Endothelial cell of umbilical vein (primary cell): ENCODE measurements around the gene SMOC1.

Experiments
- CTCF ChIP-seq, 2 donors: IDR thresholded peaks; 1 replicate in 1 of 2; 2 replicates in 1 of 2; pipeline ENCODE4 v1.5.1; 2011; ENCODE audit warnings: low read length in 2 of 2, mild to moderate bottlenecking in 2 of 2, moderate library complexity in 2 of 2, control low read depth in 1 of 2, inconsistent platforms in 1 of 2, low read depth in 1 of 2; ENCODE audit not compliant: insufficient read depth in 1 of 2; ENCODE audit errors: extremely low read depth in 1 of 2
- EZH2 ChIP-seq: IDR thresholded peaks from 2 replicates; pipeline ENCODE4 v1.6.1; 2012; ENCODE audit warnings: borderline replicate concordance, low read depth, mild to moderate bottlenecking, moderate library complexity, low read length, inconsistent platforms; ENCODE audit not compliant: severe bottlenecking
- FOS ChIP-seq: IDR thresholded peaks from 2 replicates; pipeline ENCODE4 v1.6.1; 2011; ENCODE audit warnings: mild to moderate bottlenecking, low read length, moderate library complexity, borderline replicate concordance; ENCODE audit not compliant: insufficient read depth
- JUN ChIP-seq: IDR thresholded peaks from 2 replicates; pipeline ENCODE4 v1.6.1; 2011; ENCODE audit warnings: borderline replicate concordance, low read depth; ENCODE audit not compliant: insufficient read length, insufficient read depth
- POLR2A ChIP-seq: IDR thresholded peaks from 2 replicates; pipeline ENCODE4 v1.6.1; 2012; ENCODE audit warnings: low read depth, mild to moderate bottlenecking, control low read depth, low read length
- POLR2AphosphoS5 ChIP-seq: IDR thresholded peaks from 2 replicates; pipeline ENCODE4 v1.6.1; 2012; ENCODE audit warnings: low read depth, mild to moderate bottlenecking, control low read depth, low read length, moderate library complexity; ENCODE audit not compliant: insufficient read depth
- TF ChIP-seq, protein P1 (sequence below): IDR thresholded peaks from 2 replicates; pipeline ENCODE4 v1.6.1; 2011; ENCODE audit not compliant: insufficient read depth, insufficient read length

DNA sequence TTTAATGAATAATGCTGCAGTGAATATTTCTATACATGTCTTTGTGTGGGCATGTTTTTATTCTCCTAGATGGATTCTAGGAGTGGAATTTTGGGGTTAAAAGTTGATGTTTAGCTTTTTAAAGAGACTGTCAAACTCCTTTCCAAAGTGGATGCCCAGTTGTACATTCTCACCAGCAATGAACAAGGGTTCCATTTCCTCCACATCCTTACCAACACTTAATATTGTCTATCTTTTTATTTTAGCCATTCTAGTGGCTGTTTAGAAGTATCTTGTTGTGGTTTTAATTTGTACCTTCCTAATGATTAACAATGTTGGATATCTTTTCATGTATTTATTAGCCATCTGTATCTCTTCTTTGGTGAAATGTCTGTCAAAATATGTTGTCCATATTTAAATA, 109.8 kb downstream of the SMOC1 start:
- no peak for TF ChIP-seq EZH2
- no peak for TF ChIP-seq CTCF (IDR thresholded peaks at IDR 0.05; ENCODE audit: extremely low read depth in 1 of 2, insufficient read depth in 1 of 2, low read depth in 1 of 2, low read length in 2 of 2)
- TF ChIP-seq POLR2A, result no peak
- TF ChIP-seq POLR2AphosphoS5, result no peak
- TF ChIP-seq JUN, result no peak
- TF ChIP-seq, protein P1, sequence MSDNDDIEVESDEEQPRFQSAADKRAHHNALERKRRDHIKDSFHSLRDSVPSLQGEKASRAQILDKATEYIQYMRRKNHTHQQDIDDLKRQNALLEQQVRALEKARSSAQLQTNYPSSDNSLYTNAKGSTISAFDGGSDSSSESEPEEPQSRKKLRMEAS, result no peak
- no peak for TF ChIP-seq FOS
